Stimulated activated effector memory CD8-positive, alpha-beta T cell treated with anti-CD3 and anti-CD28 coated beads, Interleukin-12 subunit alpha, Interleukin-12 subunit beta, amount 100 ng/mL, for 72 hours (primary cell): ENCODE data around the gene LTBP2.

Source experiments
- ATAC-seq: fragments of 150-1000 bp; cut with Tn5 transposase; 2 replicates; pipeline ENCODE4 v1.10.0; 2021
- DNase-seq, 2 donors: peaks; one replicate each; pipeline ENCODE4 v3.0.0; 2021 to 2022; ENCODE audit warnings: low spot score in 2 of 2
- H3K27ac Mint-ChIP-seq: one replicate; pipeline ENCODE4 v1.8.0; 2022; ENCODE audit warnings: mild to moderate bottlenecking, mixed read lengths
- H3K36me3 Mint-ChIP-seq: one replicate; pipeline ENCODE4 v1.8.0; 2022; ENCODE audit warnings: mild to moderate bottlenecking, mixed read lengths
- H3K4me1 Mint-ChIP-seq: one replicate; pipeline ENCODE4 v1.8.0; 2022; ENCODE audit warnings: mixed read lengths
- H3K4me3 Mint-ChIP-seq: one replicate; pipeline ENCODE4 v1.8.0; 2022; ENCODE audit warnings: mild to moderate bottlenecking, mixed read lengths
- H3K9me3 Mint-ChIP-seq: one replicate; pipeline ENCODE4 v1.8.0; 2022; ENCODE audit warnings: mixed read lengths

The LTBP2 gene

DNA sequence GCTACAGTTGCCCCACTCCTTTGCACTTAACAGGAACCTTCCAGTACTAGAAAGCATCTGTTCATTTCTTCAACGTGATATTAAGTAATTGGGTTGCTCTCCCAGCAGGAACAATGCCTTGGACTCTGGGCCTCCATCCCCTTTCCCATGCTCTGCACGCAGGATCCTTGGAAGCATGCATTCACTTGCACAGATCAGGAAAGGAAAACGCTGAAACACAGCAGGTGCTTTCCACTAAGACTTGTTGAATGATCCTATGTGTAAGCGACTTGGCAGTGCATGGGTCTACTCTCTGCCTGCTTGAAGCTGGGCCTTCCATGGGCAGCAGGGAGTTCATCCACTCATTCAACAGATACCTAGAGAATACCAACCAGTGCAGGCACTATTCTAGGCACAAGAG is 2.3 kb downstream of the LTBP2 start:
- ATAC-seq (no peak), DNase-seq (no peak)
- Mint-ChIP-seq H3K27ac (no peak overlapping the region), H3K36me3 (no peaks in the 10 kb centered on the region), H3K4me3 (peak overlapping the region; percentile 72), H3K4me1 (peaks cover 25% of the 10 kb centered on the region), H3K9me3 (no peaks in the 10 kb centered on the region)

GRCh38 chr14:74608959-74609611 is 3.0 kb downstream of the LTBP2 start:
- Mint-ChIP-seq H3K36me3 (no peaks in the 10 kb centered on the region), H3K4me1 (peaks cover 19% of the 10 kb centered on the region), H3K27ac (no peak overlapping the region), H3K9me3 (no peaks in the 10 kb centered on the region), H3K4me3 (no peak overlapping the region)
- ATAC-seq, result peak; percentile 55
- peak; percentile 83 to 93 for DNase-seq

- H3K9me3 Mint-ChIP-seq, result no peaks in the 10 kb centered on the region
- H3K27ac Mint-ChIP-seq, result no peak overlapping the region
- H3K36me3 Mint-ChIP-seq, result no peaks in the 10 kb centered on the region
- ATAC-seq (no peak), DNase-seq (no peak)
- H3K4me1 Mint-ChIP-seq, result peaks cover 12% of the 10 kb centered on the region
- no peak overlapping the region for H3K4me3 Mint-ChIP-seq
Measured at GRCh38 chr14:74606727-74607126, 5.3 kb downstream of the LTBP2 start.

DNA sequence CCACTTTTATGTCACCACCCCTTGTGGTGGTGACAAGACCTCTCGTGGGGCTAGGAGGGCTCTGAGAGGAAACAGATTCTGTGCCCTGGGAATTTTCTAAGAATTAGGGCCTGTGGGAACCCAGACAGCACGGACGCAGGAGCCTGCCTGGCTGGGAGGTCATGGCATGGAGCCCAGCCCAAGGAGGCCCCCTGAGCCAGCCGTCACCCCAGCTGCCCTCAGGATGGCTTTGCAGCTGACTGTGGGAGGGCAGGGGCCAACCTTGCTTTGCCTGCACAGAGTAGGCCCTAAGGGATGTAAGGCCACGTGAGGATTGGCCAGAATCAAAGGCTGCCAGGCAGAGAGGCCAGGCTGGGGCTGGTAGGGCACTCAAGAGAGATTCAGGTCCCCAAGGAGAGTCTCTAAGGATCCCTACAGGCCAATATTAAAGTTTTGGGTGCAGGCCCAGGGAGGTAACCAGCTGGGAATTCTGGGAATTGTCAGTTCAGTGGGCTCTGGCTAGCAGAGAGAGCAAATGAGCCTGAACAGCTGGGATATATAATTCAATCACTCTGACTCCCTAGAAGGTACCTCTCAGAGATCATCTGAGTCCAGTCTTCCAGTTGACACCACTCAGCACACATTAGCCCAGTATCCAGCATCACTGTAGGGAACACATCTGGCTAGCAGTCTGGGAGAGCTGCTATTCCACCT is 6.4 kb downstream of the LTBP2 start:
- DNase-seq, result no peak
- no peak overlapping the region for H3K27ac Mint-ChIP-seq
- ATAC-seq, result no peak
- H3K36me3 Mint-ChIP-seq, result no peaks in the 10 kb centered on the region
- peaks cover 12% of the 10 kb centered on the region for H3K4me1 Mint-ChIP-seq
- no peak overlapping the region for H3K4me3 Mint-ChIP-seq
- no peaks in the 10 kb centered on the region for H3K9me3 Mint-ChIP-seq

DNA sequence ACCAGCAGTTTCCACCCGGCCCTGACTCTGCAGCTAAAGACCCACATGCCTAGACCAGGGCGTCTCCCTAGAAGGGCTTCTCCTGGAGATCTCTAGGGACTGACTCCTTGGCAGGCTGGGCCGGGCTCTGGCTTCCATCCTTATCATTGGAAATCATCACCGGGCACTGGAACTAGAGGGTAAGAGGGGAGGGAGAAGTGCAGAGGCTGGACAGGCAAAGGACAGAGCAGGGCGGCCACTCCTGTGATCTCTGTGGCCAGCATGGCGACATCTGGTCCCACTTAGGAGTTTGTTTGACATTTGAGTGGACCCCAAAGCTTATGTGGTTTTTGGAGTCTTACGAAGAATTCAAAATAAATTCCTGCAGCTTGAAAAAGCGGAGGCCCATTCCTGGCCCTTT is 7.1 kb downstream of the LTBP2 start:
- DNase-seq, result no peak
- Mint-ChIP-seq H3K36me3 (no peaks in the 10 kb centered on the region), H3K9me3 (no peaks in the 10 kb centered on the region), H3K4me3 (no peak overlapping the region), H3K4me1 (peaks cover 11% of the 10 kb centered on the region), H3K27ac (no peak overlapping the region)
- ATAC-seq, result no peak

GRCh38 chr14:74604157-74604556 is 7.9 kb downstream of the LTBP2 start:
- Mint-ChIP-seq H3K4me1 (peaks cover 4% of the 10 kb centered on the region), H3K9me3 (no peaks in the 10 kb centered on the region), H3K27ac (no peak overlapping the region), H3K36me3 (no peaks in the 10 kb centered on the region), H3K4me3 (no peak overlapping the region)
- ATAC-seq (no peak), DNase-seq (no peak)

DNA sequence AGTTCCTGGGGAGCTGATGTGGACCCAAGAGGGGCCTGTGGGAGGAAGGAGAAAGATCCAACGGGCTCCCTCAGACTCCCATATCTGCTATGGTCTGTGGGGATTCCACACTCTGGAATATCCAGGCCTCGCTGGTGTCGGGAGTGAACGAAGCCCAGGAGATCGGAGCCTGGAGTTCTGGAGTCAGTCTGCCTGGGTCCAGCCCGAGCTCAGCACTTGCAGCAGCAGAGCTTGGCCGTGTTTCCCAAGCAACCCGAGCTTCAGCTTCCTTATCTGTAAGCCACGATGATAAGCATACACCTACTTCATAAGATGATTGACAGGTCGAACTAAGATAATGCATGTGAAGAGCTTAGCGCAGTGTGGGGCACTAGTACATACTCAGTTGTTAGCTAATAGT is 10.1 kb downstream of the LTBP2 start:
- no peaks in the 10 kb centered on the region for H3K4me1 Mint-ChIP-seq
- H3K4me3 Mint-ChIP-seq, result no peak overlapping the region
- no peak for ATAC-seq
- H3K27ac Mint-ChIP-seq, result no peak overlapping the region
- no peaks in the 10 kb centered on the region for H3K36me3 Mint-ChIP-seq
- no peaks in the 10 kb centered on the region for H3K9me3 Mint-ChIP-seq
- no peak for DNase-seq

- Mint-ChIP-seq H3K4me3 (no peak overlapping the region), H3K4me1 (no peaks in the 10 kb centered on the region), H3K27ac (no peak overlapping the region), H3K36me3 (no peaks in the 10 kb centered on the region), H3K9me3 (no peaks in the 10 kb centered on the region)
- ATAC-seq, result no peak
- no peak for DNase-seq
Measured at GRCh38 chr14:74599946-74600345, 12.1 kb downstream of the LTBP2 start.

- Mint-ChIP-seq H3K36me3 (no peaks in the 10 kb centered on the region), H3K27ac (no peak overlapping the region), H3K9me3 (no peaks in the 10 kb centered on the region), H3K4me1 (no peaks in the 10 kb centered on the region), H3K4me3 (no peak overlapping the region)
- DNase-seq (no peak), ATAC-seq (no peak)
Measured at GRCh38 chr14:74599321-74599761, 12.7 kb downstream of the LTBP2 start.

GRCh38 chr14:74596741-74597450 is 15.1 kb downstream of the LTBP2 start:
- no peak for ATAC-seq
- Mint-ChIP-seq H3K27ac (peak overlapping the region; percentile 18), H3K4me3 (no peak overlapping the region), H3K4me1 (no peaks in the 10 kb centered on the region), H3K9me3 (no peaks in the 10 kb centered on the region), H3K36me3 (no peaks in the 10 kb centered on the region)
- no peak for DNase-seq

DNA sequence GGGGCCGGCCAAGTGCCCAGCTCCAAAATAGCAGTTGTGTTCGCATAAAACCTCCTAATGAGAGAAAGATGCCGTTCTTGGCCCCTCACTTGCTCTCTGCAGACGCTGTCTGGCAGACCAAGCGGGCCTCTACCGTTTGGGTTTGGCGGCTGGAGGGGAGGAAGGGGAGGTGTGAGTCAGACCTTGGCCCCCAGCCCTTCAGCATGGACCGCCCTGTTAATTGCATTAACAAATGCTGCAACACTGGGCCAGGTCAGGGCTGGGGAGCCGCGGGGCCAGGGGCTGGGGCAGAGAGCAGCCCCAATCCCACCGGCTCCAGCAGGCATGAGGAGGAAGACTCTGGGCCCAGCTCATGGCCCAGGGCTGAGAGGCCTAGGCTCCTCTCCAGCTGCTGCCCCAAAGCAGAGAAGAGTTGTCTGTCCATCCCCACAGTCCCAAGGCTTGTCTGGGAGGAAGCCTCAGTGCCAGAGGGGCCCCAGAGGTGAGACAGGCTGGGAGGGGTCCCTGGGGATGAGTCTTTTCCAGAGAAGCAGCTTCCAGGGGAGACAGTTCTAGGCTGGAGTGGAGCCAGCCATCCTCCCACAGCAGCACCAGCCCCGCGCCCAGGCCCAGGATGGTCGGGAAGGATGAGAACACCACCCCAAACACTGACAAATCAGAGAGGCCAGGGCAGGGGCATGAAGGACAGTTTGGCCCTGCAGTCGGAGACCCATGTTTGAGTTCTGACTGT is 16.9 kb downstream of the LTBP2 start:
- Mint-ChIP-seq H3K9me3 (no peaks in the 10 kb centered on the region), H3K4me3 (no peak overlapping the region), H3K27ac (no peak overlapping the region), H3K4me1 (no peaks in the 10 kb centered on the region), H3K36me3 (no peaks in the 10 kb centered on the region)
- no peak for ATAC-seq
- DNase-seq, result no peak

GRCh38 chr14:74594606-74595005 is 17.4 kb downstream of the LTBP2 start:
- H3K36me3 Mint-ChIP-seq, result no peaks in the 10 kb centered on the region
- ATAC-seq, result no peak
- no peaks in the 10 kb centered on the region for H3K9me3 Mint-ChIP-seq
- no peak overlapping the region for H3K4me3 Mint-ChIP-seq
- H3K4me1 Mint-ChIP-seq, result no peaks in the 10 kb centered on the region
- no peak for DNase-seq
- H3K27ac Mint-ChIP-seq, result no peak overlapping the region

- no peak for ATAC-seq
- no peak overlapping the region for H3K27ac Mint-ChIP-seq
- no peaks in the 10 kb centered on the region for H3K4me1 Mint-ChIP-seq
- H3K4me3 Mint-ChIP-seq, result no peak overlapping the region
- no peaks in the 10 kb centered on the region for H3K36me3 Mint-ChIP-seq
- H3K9me3 Mint-ChIP-seq, result no peaks in the 10 kb centered on the region
- DNase-seq, result no peak
Measured at GRCh38 chr14:74594029-74594428, 18.0 kb downstream of the LTBP2 start.

DNA sequence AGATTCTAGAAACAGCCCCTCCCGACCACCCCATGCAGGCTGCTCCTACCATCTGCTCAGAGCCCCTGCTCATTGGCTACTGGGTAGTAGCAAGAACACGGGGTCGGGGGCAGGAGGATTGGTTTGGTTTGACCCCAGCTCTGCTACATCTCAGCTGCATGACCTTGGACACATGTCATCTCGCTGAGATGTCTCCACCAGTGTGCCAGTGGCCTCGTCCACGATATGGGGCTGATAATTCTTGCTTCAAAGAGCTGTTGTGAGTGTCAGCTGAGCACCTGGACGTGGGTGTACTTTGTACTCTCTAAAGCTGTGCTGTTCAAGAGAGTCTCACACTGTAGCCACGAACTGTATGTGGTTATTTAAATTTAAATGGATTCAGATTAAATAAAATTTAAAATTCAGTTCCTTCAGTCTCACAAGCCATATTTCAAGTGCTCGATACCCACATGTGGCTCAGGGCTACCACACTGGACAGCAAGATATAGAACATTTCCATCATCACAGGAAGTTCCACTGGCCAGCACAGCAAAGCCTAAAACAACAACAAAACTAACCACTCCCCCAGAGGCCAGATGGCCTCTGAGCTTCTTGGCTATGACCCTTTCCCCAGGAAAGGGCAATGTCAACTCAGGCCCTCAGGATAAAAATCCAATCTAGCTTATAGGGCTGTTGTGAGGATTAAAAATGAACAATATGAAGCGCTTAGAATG is 18.6 kb downstream of the LTBP2 start:
- Mint-ChIP-seq H3K36me3 (no peaks in the 10 kb centered on the region), H3K27ac (no peak overlapping the region), H3K9me3 (no peaks in the 10 kb centered on the region), H3K4me1 (no peaks in the 10 kb centered on the region), H3K4me3 (no peak overlapping the region)
- no peak for DNase-seq
- no peak for ATAC-seq
